ENCODE results near the gene SCN1A.

Gene SCN1A

DNA sequence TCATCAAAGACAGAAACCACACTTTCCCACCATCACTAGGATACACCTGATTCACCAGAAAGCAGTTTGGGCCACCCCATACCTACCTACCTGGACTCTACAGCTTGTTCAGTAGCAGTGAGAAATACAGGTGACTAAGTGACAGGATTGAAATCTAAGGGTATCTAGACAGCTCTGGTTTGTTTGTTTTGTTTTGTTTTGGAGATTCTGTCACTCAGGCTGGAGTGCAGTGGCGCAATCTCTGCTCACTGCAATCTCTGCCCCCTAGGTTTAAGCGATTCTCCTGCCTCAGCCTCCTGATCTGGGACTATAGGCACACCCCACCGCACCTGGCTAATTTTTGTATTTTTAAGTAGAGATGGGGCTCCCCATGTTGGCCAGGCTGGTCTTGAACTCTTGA, 177.4 kb downstream of the SCN1A start:
- TF ChIP-seq TAF1 (IDR thresholded peaks at IDR 0.05; ENCODE audit: low read depth) (no peak), NFIC (IDR thresholded peaks at IDR 0.05) (no peak), ZBTB7A (IDR thresholded peaks at IDR 0.05; ENCODE audit: low read depth) (no peak), FOXM1 (IDR thresholded peaks at IDR 0.05; ENCODE audit: borderline replicate concordance, low read depth) (no peak)
- TF ChIP-seq, protein P1, sequence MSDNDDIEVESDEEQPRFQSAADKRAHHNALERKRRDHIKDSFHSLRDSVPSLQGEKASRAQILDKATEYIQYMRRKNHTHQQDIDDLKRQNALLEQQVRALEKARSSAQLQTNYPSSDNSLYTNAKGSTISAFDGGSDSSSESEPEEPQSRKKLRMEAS (IDR thresholded peaks at IDR 0.05), result no peak

DNA sequence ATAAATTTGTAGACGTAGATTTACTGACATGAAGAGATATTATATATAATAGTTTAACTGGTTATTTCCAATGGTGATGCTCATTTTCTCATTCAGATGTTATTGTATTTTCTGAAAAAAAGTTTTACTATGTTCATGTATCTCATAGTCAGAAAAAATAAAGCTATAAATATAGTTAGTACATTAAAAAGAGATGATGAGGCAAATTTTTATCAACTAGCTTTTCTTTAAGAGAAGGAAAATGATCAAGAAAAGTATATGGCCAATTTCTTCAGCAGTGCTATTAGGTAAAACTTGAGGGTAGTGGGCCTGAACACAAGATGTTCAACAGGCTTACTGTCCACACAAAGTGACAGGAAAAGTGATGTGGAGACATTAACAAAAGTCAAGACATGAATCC, 186.0 kb downstream of the SCN1A start:
- TF ChIP-seq TCF12 (IDR thresholded peaks at IDR 0.05; ENCODE audit: low read depth), result no peak
- TF ChIP-seq RAD21 (IDR thresholded peaks at IDR 0.05; ENCODE audit: low read depth), result no peak
- TF ChIP-seq EGR1 (IDR thresholded peaks at IDR 0.05), result no peak
- TF ChIP-seq EP300 (IDR thresholded peaks at IDR 0.05; ENCODE audit: borderline replicate concordance), result no peak
- TF ChIP-seq TEAD4 (IDR thresholded peaks at IDR 0.05), result no peak
- no peak for TF ChIP-seq YY1 (IDR thresholded peaks at IDR 0.05; ENCODE audit: low read depth)
- TF ChIP-seq, protein P1 (IDR thresholded peaks at IDR 0.05), result no peak
- no peak for TF ChIP-seq CREB1 (IDR thresholded peaks at IDR 0.05; ENCODE audit: low read depth)
- no peak for TF ChIP-seq FOXM1 (IDR thresholded peaks at IDR 0.05; ENCODE audit: borderline replicate concordance, low read depth)
- TF ChIP-seq, protein P2, sequence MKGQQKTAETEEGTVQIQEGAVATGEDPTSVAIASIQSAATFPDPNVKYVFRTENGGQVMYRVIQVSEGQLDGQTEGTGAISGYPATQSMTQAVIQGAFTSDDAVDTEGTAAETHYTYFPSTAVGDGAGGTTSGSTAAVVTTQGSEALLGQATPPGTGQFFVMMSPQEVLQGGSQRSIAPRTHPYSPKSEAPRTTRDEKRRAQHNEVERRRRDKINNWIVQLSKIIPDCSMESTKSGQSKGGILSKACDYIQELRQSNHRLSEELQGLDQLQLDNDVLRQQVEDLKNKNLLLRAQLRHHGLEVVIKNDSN (IDR thresholded peaks at IDR 0.05), result no peak
- no peak for TF ChIP-seq ZBTB7A (IDR thresholded peaks at IDR 0.05; ENCODE audit: low read depth)

DNA sequence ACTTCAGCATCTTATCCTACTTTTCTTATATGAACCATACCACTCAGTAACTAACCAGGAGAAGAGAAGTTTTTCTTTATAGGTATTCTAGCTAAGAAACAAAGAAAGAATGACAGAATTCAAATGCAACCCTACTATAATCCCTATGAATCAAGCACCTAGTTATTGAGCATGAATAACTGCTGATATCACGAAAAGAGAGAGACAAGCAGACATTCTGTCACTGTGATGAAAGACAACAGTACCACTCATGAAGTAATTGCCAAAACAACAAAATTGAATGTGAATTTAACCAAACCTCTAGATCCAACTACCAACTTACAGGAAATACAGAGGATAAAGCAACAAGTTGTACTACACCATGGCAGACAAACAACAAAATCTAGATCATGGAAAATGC, 189.6 kb downstream of the SCN1A start:
- TF ChIP-seq FOXM1 (IDR thresholded peaks at IDR 0.05; ENCODE audit: borderline replicate concordance, low read depth), result no peak
- TF ChIP-seq CEBPB (IDR thresholded peaks at IDR 0.05), result no peak
- no peak for TF ChIP-seq CREB1 (IDR thresholded peaks at IDR 0.05; ENCODE audit: low read depth)
- TF ChIP-seq, protein P2 (IDR thresholded peaks at IDR 0.05), result no peak
- no peak for TF ChIP-seq NFIC (IDR thresholded peaks at IDR 0.05)
- no peak for TF ChIP-seq TCF12 (IDR thresholded peaks at IDR 0.05; ENCODE audit: low read depth)
- TF ChIP-seq, protein P1 (IDR thresholded peaks at IDR 0.05), result no peak
- no peak for TF ChIP-seq TEAD4 (IDR thresholded peaks at IDR 0.05)
- TF ChIP-seq TAF1 (IDR thresholded peaks at IDR 0.05; ENCODE audit: low read depth), result no peak
- no peak for TF ChIP-seq EGR1 (IDR thresholded peaks at IDR 0.05)
